Upper lobe of left lung (tissue), 4 donors: ENCODE data around the gene PAIP2.

Experiments used
- POLR2A ChIP-seq, 4 donors: fragments of 450-650 bp; IDR thresholded peaks; one replicate each; pipeline ENCODE4 v1.5.1; 2016 to 2017; ENCODE audit warnings: antibody characterized with exemption in 4 of 4, mild to moderate bottlenecking in 2 of 4
- POLR2AphosphoS5 ChIP-seq, 2 donors: sonication (generic); formaldehyde crosslinking; IDR thresholded peaks; one replicate each; pipeline ENCODE4 v1.5.1; 2017; ENCODE audit warnings: antibody characterized with exemption in 2 of 2
- TF ChIP-seq, protein P1 (sequence below), 6 experiments: fragments of 450-650 bp in 4 of 6; fragments of 200-600 bp in 2 of 6; sonication (generic) in 2 of 6; IDR thresholded peaks; one replicate each; pipeline ENCODE4 v1.5.1; 2016 to 2019; ENCODE audit warnings: antibody characterized with exemption in 6 of 6

DNA sequence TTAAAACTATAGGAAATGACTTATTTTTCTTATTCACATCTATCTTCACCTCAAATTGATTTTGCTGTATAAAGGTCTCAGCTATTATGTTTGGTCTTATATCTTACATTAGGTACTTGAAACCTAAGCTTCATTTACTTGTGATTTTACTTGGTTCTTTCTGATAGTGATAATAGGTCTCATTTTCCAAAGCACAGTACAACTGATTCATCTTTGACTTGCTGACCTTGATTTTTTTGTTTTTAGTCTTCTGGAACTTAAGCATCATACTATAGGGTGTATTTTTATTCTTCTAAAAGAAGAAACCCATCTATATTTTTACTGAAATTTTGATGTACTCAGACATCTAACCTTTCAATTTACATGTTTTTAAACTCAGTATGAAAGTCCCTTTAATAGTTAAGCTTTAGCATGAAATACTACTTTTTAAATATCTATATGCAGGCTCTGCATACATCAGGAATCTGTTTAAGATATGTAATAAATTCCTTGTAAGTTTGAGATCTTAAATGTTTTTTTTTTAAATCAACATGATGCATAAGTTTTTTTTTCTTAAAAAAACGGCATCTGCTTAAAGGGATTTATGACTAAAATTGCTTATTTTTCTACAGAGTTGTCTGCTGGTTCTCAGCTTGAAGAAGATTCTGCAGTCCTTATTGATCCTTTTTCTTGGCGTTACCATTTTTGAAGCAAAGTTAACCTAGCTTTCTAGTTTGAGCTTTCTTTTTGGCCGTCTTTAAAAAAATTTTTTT lies 34.9 kb upstream of the PAIP2 start:
- TF ChIP-seq, protein P1, sequence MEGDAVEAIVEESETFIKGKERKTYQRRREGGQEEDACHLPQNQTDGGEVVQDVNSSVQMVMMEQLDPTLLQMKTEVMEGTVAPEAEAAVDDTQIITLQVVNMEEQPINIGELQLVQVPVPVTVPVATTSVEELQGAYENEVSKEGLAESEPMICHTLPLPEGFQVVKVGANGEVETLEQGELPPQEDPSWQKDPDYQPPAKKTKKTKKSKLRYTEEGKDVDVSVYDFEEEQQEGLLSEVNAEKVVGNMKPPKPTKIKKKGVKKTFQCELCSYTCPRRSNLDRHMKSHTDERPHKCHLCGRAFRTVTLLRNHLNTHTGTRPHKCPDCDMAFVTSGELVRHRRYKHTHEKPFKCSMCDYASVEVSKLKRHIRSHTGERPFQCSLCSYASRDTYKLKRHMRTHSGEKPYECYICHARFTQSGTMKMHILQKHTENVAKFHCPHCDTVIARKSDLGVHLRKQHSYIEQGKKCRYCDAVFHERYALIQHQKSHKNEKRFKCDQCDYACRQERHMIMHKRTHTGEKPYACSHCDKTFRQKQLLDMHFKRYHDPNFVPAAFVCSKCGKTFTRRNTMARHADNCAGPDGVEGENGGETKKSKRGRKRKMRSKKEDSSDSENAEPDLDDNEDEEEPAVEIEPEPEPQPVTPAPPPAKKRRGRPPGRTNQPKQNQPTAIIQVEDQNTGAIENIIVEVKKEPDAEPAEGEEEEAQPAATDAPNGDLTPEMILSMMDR (IDR thresholded peaks at IDR 0.05) = no peak
- TF ChIP-seq POLR2A (IDR thresholded peaks at IDR 0.05) (no peak), POLR2AphosphoS5 (IDR thresholded peaks at IDR 0.05) (no peak)
